ENCODE results near the gene COPS3. TPM values are rescaled to one million over a fixed set of nuclear protein-coding genes. Genes with fewer than 3 reads are reported as not detected.

COPS3 gene
- total RNA-seq, 1 donor from 2014 or later = 125 TPM

DNA sequence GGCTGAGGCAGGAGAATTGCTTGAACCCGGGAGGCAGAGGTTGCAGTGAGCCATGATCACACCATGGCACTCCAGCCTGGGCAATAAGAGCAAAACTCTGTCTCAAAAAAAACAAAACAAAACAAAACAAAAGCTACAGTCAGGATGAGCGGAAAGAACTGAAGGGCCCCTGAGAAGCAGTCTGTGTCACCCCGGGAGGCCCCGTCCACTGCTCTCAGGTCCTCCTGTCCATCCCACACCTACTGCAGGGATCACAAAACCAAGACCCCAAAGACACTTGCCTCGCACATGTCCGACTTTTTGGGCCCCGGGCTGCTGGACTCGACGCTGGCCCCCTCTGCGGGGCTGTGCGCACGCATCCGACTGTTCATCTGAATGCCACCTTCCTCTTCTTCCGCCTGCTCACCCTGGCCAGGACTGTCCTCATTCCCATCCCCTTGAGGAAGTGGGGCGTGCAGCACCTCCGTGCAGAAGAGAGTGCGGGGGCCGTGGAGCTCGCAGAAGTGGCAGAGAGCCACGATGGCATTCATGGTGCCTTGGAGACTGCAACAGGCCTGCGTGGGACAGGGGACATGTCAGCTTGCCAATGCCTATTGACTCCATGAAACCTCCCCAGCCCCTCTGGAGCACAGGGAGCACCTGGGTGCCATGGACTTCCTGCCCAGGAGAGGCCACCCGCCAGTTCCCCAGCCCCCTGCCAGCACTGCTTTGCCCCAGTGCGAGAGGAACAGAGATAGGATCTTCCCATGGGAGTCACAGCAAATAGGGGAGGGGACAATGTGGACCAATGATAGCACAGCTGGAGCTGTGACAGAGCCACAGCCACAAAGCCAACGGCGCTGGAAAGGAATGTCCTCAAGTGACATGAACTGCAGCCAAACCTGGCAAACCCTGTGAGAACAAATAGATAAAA is 53.2 kb downstream of the COPS3 start:
- Mint-ChIP-seq H3K27me3 (no peaks in the 10 kb centered on the region), H3K4me3 (no peak overlapping the region), H3K4me1 (peaks cover 2% of the 10 kb centered on the region), H3K9me3 (no peaks in the 10 kb centered on the region), H3K27ac (no peak overlapping the region), H3K36me3 (ENCODE audit: low read depth) (peaks cover 64% of the 10 kb centered on the region)
- no peak for DNase-seq
- intact Hi-C loops (cut with micrococcal nuclease) = no loop called here

DNA sequence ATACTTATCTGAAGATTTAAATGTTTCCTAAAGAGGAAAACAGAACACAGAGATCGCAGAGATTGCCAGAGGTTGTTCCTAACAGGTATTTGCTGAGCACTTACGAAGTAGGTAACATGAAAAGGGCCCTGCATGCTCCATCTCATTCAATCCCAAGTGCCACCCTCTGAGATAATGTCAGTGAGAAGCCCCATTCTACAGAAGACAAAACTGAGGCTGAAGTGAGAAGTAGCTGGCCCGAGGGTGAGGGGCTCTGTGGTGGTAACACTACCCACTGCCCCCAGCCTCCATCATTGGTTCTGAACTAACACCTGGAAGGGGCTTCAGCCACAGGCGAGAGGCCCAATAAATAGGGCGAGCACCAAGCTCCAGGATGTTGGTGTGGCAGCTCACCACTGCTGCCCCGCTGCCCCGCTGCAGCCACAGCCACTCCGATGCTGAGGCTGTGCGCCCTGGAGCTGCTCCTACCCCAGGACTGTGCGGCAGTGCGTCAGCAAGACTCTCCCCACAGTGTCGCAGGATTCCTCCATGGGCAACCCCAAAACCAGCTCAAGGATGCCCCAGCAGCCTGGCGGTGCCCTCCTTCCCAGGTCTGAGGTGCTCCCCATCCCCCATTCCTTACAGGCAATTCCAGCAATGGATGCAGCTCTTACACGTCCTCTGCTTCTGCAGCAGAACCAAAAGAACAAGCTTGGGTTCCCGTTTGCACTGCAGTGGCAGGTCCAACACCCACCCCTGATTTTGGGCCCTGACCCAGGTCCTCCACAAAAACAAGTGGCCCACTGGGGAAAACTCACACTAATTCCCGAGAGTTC is 54.4 kb downstream of the COPS3 start:
- intact Hi-C loops (cut with micrococcal nuclease) = no loop called here
- Mint-ChIP-seq H3K36me3 (ENCODE audit: low read depth) (peaks cover 60% of the 10 kb centered on the region), H3K4me1 (peaks cover 2% of the 10 kb centered on the region), H3K27me3 (no peaks in the 10 kb centered on the region), H3K4me3 (no peak overlapping the region), H3K9me3 (no peaks in the 10 kb centered on the region), H3K27ac (no peak overlapping the region)
- no peak for DNase-seq

DNA sequence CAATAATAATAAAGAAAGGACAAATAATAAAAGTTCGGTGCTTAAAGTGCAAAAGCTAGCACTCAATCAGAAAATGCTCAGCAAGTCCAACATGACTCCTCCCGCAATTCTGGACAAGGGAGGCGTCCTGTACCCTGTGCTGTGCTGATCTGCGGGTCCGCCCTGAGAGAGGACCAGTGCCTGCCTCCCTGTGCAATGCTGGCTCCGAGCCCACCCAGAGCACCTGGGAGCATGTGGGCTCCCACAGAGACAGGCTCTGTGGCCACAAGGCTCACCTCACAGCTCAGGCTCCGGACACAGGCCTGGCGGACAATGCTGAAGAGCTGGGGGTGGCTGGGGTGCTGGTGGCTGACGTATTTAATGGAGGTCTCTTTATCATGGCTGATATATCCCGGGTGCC is 55.1 kb downstream of the COPS3 start:
- no peaks in the 10 kb centered on the region for H3K9me3 Mint-ChIP-seq
- H3K36me3 Mint-ChIP-seq (ENCODE audit: low read depth) = peaks cover 59% of the 10 kb centered on the region
- no peak overlapping the region for H3K4me3 Mint-ChIP-seq
- DNase-seq = no peak
- no peak overlapping the region for H3K27ac Mint-ChIP-seq
- H3K4me1 Mint-ChIP-seq = peaks cover 2% of the 10 kb centered on the region
- intact Hi-C loops (cut with micrococcal nuclease) = no loop called here
- H3K27me3 Mint-ChIP-seq = no peaks in the 10 kb centered on the region

DNA sequence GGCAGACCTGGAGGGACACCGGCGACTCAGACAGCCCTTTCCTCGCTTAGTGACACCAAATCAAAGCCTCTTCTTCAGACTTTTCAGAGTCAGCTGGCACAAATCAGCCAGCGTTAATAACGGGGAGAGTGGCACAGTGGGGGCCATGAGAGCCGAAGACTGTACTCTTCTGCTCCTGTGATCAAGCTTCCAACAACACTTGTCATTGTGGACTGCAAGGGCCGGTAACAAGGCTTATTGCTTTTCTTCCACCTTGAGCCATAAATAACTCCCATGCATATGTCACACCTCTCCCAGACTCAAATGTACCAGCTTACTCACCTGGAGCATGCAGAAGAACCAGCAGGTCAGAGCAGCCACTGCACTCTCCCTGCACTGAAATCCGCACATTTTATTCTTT is 56.9 kb downstream of the COPS3 start:
- no peak overlapping the region for H3K27ac Mint-ChIP-seq
- no peaks in the 10 kb centered on the region for H3K4me1 Mint-ChIP-seq
- no peaks in the 10 kb centered on the region for H3K27me3 Mint-ChIP-seq
- H3K9me3 Mint-ChIP-seq = no peaks in the 10 kb centered on the region
- intact Hi-C loops (cut with micrococcal nuclease) = no loop called here
- no peak for DNase-seq
- H3K4me3 Mint-ChIP-seq = no peak overlapping the region
- H3K36me3 Mint-ChIP-seq (ENCODE audit: low read depth) = peaks cover 64% of the 10 kb centered on the region

GRCh38 chr17:17223736-17224135 is 57.3 kb downstream of the COPS3 start:
- H3K36me3 Mint-ChIP-seq (ENCODE audit: low read depth) = peaks cover 63% of the 10 kb centered on the region
- intact Hi-C loops (cut with micrococcal nuclease) = no loop called here
- DNase-seq = no peak
- no peak overlapping the region for H3K4me3 Mint-ChIP-seq
- H3K27me3 Mint-ChIP-seq = no peaks in the 10 kb centered on the region
- H3K4me1 Mint-ChIP-seq = no peaks in the 10 kb centered on the region
- H3K27ac Mint-ChIP-seq = no peak overlapping the region
- no peaks in the 10 kb centered on the region for H3K9me3 Mint-ChIP-seq

- Mint-ChIP-seq H3K27me3 (no peaks in the 10 kb centered on the region), H3K27ac (no peak overlapping the region), H3K36me3 (ENCODE audit: low read depth) (peaks cover 68% of the 10 kb centered on the region)
Measured at GRCh38 chr17:17221329-17221728, 59.7 kb downstream of the COPS3 start.

DNA sequence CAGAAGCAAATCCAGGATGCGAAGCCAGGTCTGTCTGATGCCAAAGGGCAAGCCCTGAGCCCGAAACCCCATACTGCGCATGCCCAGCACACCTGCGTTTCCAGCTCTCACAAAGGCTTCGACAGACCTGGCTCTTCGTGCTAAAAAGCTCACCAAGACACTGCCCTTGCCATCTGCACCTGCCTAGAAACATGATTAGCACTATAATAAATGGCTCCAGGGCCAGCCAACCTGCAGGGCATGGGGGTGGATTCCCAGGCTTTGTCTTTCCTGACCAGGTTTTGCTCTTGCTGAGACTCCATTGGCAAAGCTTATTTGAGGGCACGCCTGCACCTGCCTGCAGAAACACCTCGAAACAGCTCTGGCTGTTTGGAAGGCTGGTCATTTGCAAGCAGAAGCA is 60.5 kb downstream of the COPS3 start:
- Mint-ChIP-seq H3K27ac (no peak overlapping the region), H3K4me3 (no peak overlapping the region), H3K4me1 (no peaks in the 10 kb centered on the region), H3K9me3 (no peaks in the 10 kb centered on the region), H3K27me3 (no peaks in the 10 kb centered on the region), H3K36me3 (ENCODE audit: low read depth) (peaks cover 63% of the 10 kb centered on the region)
- intact Hi-C loops (cut with micrococcal nuclease) = no loop called here
- no peak for DNase-seq

More at GRCh38 chr17:17221329-17221728, 59.7 kb downstream of the COPS3 start:
- Mint-ChIP-seq H3K4me3 (no peak overlapping the region), H3K9me3 (no peaks in the 10 kb centered on the region), H3K4me1 (no peaks in the 10 kb centered on the region)
- no peak for DNase-seq
- intact Hi-C loops (cut with micrococcal nuclease) = no loop called here

DNA sequence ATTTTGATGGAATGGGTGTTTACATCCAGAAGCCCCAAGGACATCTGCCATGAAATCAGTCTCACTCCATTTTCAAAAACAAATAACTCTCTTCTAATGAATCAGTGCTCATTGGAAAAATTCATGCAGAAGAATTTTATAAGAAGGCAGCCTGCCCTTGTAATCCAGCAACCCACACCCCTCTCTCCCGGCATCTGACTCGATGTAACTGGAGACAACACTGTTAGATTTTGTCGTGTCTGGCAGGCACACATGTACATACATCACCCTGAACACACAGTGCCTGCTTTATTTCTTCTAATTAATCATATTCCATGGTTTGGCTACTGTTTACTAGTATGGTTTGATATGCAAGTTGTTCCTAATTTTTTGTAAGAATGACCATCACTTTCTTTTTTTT is 63.1 kb downstream of the COPS3 start:
- Mint-ChIP-seq H3K4me1 (no peaks in the 10 kb centered on the region), H3K27ac (no peak overlapping the region), H3K36me3 (ENCODE audit: low read depth) (peaks cover 51% of the 10 kb centered on the region), H3K4me3 (no peak overlapping the region), H3K9me3 (no peaks in the 10 kb centered on the region), H3K27me3 (no peaks in the 10 kb centered on the region)
- intact Hi-C loops (cut with micrococcal nuclease) = no loop called here
- DNase-seq = no peak

DNA sequence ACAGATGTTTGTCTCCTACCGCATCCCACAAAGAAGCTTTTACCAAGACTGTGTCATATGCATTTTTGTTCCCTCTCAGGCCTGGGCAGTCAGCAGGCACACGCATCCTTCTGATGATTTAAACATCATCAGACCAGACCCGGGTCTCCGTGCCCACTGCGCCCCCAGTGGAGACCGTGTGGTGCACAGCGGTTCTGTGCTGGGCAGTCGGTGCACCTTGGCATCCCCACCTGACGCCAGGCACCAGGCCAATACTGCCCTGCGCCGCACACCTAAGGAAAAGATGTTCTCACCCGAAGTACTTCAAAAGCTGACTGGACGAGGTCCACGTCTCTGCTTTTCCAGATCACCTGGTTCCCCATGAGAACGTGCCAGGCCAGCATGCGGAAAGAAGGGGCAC is 64.3 kb downstream of the COPS3 start:
- Mint-ChIP-seq H3K36me3 (ENCODE audit: low read depth) (peaks cover 48% of the 10 kb centered on the region), H3K27ac (no peak overlapping the region), H3K4me1 (no peaks in the 10 kb centered on the region), H3K9me3 (no peaks in the 10 kb centered on the region), H3K4me3 (no peak overlapping the region), H3K27me3 (no peaks in the 10 kb centered on the region)
- intact Hi-C loops (cut with micrococcal nuclease) = no loop called here
- DNase-seq = no peak

- Mint-ChIP-seq H3K36me3 (ENCODE audit: low read depth) (peaks cover 44% of the 10 kb centered on the region), H3K4me3 (no peak overlapping the region), H3K4me1 (no peaks in the 10 kb centered on the region), H3K27ac (no peak overlapping the region), H3K9me3 (no peaks in the 10 kb centered on the region), H3K27me3 (no peaks in the 10 kb centered on the region)
- no peak for DNase-seq
- intact Hi-C loops (cut with micrococcal nuclease) = no loop called here
Measured at GRCh38 chr17:17216236-17216635, 64.8 kb downstream of the COPS3 start.

- Mint-ChIP-seq H3K27me3 (no peaks in the 10 kb centered on the region), H3K36me3 (ENCODE audit: low read depth) (peaks cover 41% of the 10 kb centered on the region), H3K9me3 (no peaks in the 10 kb centered on the region), H3K27ac (no peak overlapping the region), H3K4me1 (no peaks in the 10 kb centered on the region), H3K4me3 (no peak overlapping the region)
- intact Hi-C loops (cut with micrococcal nuclease) = no loop called here
- no peak for DNase-seq
Measured at GRCh38 chr17:17215575-17215974, 65.5 kb downstream of the COPS3 start.

- H3K27me3 Mint-ChIP-seq = no peaks in the 10 kb centered on the region
- peaks cover 37% of the 10 kb centered on the region for H3K36me3 Mint-ChIP-seq (ENCODE audit: low read depth)
- no peaks in the 10 kb centered on the region for H3K4me1 Mint-ChIP-seq
- DNase-seq = no peak
- no peak overlapping the region for H3K27ac Mint-ChIP-seq
- intact Hi-C loops (cut with micrococcal nuclease) = no loop called here
- H3K9me3 Mint-ChIP-seq = no peaks in the 10 kb centered on the region
- no peak overlapping the region for H3K4me3 Mint-ChIP-seq
Measured at GRCh38 chr17:17214646-17215436, 66.2 kb downstream of the COPS3 start.

DNA sequence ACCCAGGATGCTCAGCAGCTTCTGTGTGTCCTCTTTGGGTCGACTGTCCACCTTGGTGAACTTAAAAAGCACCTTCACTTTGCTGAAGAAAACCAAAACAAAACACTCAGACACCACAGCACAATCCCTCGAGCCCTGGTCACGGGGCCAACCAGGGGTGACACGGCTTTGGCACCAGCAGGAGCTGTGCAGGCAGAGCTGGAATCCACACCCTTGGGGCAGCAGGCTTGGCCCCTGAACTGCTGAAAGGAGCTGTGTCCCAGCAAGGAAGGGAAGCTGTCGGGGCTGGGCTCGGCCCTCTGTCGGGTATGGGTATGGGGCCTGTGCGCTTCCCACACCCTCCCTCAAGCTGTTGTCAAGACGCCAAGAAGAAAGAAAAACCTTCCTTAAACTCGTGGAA is 67.3 kb downstream of the COPS3 start:
- Mint-ChIP-seq H3K27me3 (no peaks in the 10 kb centered on the region), H3K4me3 (no peak overlapping the region), H3K36me3 (ENCODE audit: low read depth) (peaks cover 32% of the 10 kb centered on the region), H3K4me1 (no peaks in the 10 kb centered on the region), H3K27ac (no peak overlapping the region), H3K9me3 (no peaks in the 10 kb centered on the region)
- intact Hi-C loops (cut with micrococcal nuclease) = no loop called here
- no peak for DNase-seq
